SIG-M5 (cell line): ENCODE results near the gene NR4A3.

Experiments used
- DNase-seq: peaks from one replicate; lab custom pipeline; 2025; lab: John Stamatoyannopoulos, UW

Gene NR4A3

GRCh38 chr9:99878651-99879050 lies 57.0 kb downstream of the NR4A3 start:
- DNase-seq: no peak

GRCh38 chr9:99881769-99882168 lies 60.1 kb downstream of the NR4A3 start:
- DNase-seq: no peak

GRCh38 chr9:99885747-99886146 lies 64.1 kb downstream of the NR4A3 start:
- DNase-seq: no peak

GRCh38 chr9:99889120-99889519 lies 67.4 kb downstream of the NR4A3 start:
- no peak for DNase-seq

GRCh38 chr9:99894826-99895225 lies 73.1 kb downstream of the NR4A3 start:
- DNase-seq: no peak

- no peak for DNase-seq
These were observed 73.8 kb downstream of the NR4A3 start for GRCh38 chr9:99895510-99895909.

- DNase-seq: no peak
These were observed 74.4 kb downstream of the NR4A3 start for GRCh38 chr9:99896119-99896518.

- DNase-seq: no peak
These were observed 81.7 kb downstream of the NR4A3 start for GRCh38 chr9:99903393-99903792.

GRCh38 chr9:99905833-99906402 lies 84.2 kb downstream of the NR4A3 start:
- DNase-seq: no peak

GRCh38 chr9:99906403-99907207 lies 84.9 kb downstream of the NR4A3 start, which contains the start of gene STX17:
Gene STX17 (plus strand): TSS chr9:99906654. CDS start chr9:99915240, 8,586 bp downstream.
- peak; percentile 8 for DNase-seq

GRCh38 chr9:99907208-99907532 lies 85.5 kb downstream of the NR4A3 start:
- DNase-seq: no peak

GRCh38 chr9:99911600-99911999 lies 89.9 kb downstream of the NR4A3 start:
- DNase-seq: no peak
